Measurements from ENCODE around the gene FOXM1. TPM values are rescaled to one million over a fixed set of nuclear protein-coding genes. Genes with fewer than 3 reads are reported as not detected.

The FOXM1 gene
- total and polyA plus RNA-seq, 10 of the 15 experiments (the other 5 are each of a cell fraction or from before 2014, with no cell fraction given): 15.1 to 63.2 (median 34.2) TPM

DNA sequence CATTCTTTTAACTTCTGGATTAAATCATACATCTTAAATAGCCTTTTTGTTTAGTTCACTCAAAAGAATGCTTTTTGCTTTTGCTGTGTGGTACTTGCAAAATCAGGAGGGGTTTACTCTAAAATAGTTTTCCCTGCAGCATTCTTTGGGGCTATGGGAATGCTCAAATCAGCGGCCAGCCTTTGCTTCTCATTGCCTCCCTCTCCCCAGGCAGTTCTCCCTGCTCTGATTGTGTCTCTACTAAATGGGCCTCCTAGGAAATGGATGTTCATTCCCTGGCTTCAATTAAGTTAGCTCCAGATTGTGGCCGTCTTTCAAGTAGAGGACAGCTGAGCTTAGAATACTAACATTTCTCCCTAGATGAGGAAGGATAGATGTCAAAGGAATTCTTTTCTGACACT is 18.1 kb upstream of the FOXM1 start (continued):
- TF ChIP-seq, protein P1, sequence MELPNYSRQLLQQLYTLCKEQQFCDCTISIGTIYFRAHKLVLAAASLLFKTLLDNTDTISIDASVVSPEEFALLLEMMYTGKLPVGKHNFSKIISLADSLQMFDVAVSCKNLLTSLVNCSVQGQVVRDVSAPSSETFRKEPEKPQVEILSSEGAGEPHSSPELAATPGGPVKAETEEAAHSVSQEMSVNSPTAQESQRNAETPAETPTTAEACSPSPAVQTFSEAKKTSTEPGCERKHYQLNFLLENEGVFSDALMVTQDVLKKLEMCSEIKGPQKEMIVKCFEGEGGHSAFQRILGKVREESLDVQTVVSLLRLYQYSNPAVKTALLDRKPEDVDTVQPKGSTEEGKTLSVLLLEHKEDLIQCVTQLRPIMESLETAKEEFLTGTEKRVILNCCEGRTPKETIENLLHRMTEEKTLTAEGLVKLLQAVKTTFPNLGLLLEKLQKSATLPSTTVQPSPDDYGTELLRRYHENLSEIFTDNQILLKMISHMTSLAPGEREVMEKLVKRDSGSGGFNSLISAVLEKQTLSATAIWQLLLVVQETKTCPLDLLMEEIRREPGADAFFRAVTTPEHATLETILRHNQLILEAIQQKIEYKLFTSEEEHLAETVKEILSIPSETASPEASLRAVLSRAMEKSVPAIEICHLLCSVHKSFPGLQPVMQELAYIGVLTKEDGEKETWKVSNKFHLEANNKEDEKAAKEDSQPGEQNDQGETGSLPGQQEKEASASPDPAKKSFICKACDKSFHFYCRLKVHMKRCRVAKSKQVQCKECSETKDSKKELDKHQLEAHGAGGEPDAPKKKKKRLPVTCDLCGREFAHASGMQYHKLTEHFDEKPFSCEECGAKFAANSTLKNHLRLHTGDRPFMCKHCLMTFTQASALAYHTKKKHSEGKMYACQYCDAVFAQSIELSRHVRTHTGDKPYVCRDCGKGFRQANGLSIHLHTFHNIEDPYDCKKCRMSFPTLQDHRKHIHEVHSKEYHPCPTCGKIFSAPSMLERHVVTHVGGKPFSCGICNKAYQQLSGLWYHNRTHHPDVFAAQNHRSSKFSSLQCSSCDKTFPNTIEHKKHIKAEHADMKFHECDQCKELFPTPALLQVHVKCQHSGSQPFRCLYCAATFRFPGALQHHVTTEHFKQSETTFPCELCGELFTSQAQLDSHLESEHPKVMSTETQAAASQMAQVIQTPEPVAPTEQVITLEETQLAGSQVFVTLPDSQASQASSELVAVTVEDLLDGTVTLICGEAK (IDR thresholded peaks at IDR 0.05; ENCODE audit: borderline replicate concordance): no peak
- TF ChIP-seq SPI1 (IDR thresholded peaks at IDR 0.05; ENCODE audit: borderline replicate concordance, insufficient read depth, low read depth, low read length): no peak
- TF ChIP-seq PML (IDR thresholded peaks at IDR 0.05; ENCODE audit: low read length): no peak

GRCh38 chr12:2893007-2893406 is 16.0 kb upstream of the FOXM1 start:
- no peak overlapping the region for H3K4me3 ChIP-seq
- POLR2A ChIA-PET: interaction anchor here (1.2 kb wide), 1 partner anchor 13 kb away, joined by 3 read pairs; no protein-coding TSS in a partner anchor
- CTCF ChIA-PET: no interaction called here
- peaks cover 4% of the 10 kb centered on the region for H3K4me1 ChIP-seq (ENCODE audit: control insufficient read depth, insufficient read depth, low read length)
- H3K36me3 ChIP-seq (ENCODE audit: control insufficient read depth in 2 of 2, insufficient read depth in 2 of 2, low read length in 1 of 2): peaks cover 0 to 3% of the 10 kb centered on the region in 2 experiments; a peak in 2 of 4 replicates
- FAIRE-seq: no peak
- no peak for ATAC-seq
- H3K9ac ChIP-seq (ENCODE audit: control insufficient read depth, insufficient read depth, low read length): no peak overlapping the region
- intact Hi-C loops (cut with micrococcal nuclease; ENCODE audit: unreplicated experiment): loop anchor here (5.0 kb wide), 1 partner anchor 39 kb away; no protein-coding TSS in a partner anchor
- H3K9me3 ChIP-seq (replicated peaks; ENCODE audit: control insufficient read depth, insufficient read depth, low read length): no peaks in the 10 kb centered on the region
- 94% methylated on average over 4 of the region's 8 CpGs for WGBS (ENCODE audit: insufficient coverage, insufficient replicate concordance, low lambda C conversion rate, missing lambda C conversion rate)
- H4K20me1 ChIP-seq (ENCODE audit: control insufficient read depth, insufficient read depth): no peaks in the 10 kb centered on the region
- in situ Hi-C loops (cut with MboI): no loop called here
- RAD21 ChIA-PET (ENCODE audit: unreplicated experiment): no interaction called here
- no TSS peak for BruUV-seq (replicated peaks)
- no peak overlapping the region for H2AFZ ChIP-seq (ENCODE audit: control insufficient read depth, low read depth, low read length)
- H3K27ac ChIP-seq (ENCODE audit: control insufficient read depth, insufficient read depth): no peak overlapping the region
- SMC1A ChIA-PET (ENCODE audit: uncharacterized antibody, unreplicated experiment): no interaction called here
- no peaks in the 10 kb centered on the region for H3K27me3 ChIP-seq (replicated peaks in 1 of 2; ENCODE audit: control insufficient read depth in 2 of 2, insufficient read depth in 2 of 2, low read length in 1 of 2)
- H3K4me2 ChIP-seq (ENCODE audit: control insufficient read depth, insufficient read depth): no peak overlapping the region
- DNase-seq (ENCODE audit: low read depth, low spot score): no peak
- peaks cover 2% of the 10 kb centered on the region; the same call in 1 of the 2 replicates for H3K79me2 ChIP-seq (ENCODE audit: control insufficient read depth, insufficient read depth, low read length)
- TF ChIP-seq HSF1 (IDR thresholded peaks at IDR 0.05; ENCODE audit: low read depth, low read length) (no peak), GATAD2B (conservative IDR thresholded peaks at IDR 0.05; ENCODE audit: low read depth) (no peak), SMC3 (IDR thresholded peaks at IDR 0.05; ENCODE audit: borderline replicate concordance, low read length) (no peak), RELB (IDR thresholded peaks at IDR 0.05; ENCODE audit: low read depth) (no peak), SMAD5 (IDR thresholded peaks at IDR 0.05; ENCODE audit: low read depth) (no peak), SREBF1 (IDR thresholded peaks at IDR 0.05; ENCODE audit: low read length) (no peak), ZBED1 (IDR thresholded peaks at IDR 0.05; ENCODE audit: borderline replicate concordance) (no peak), JUNB (IDR thresholded peaks at IDR 0.05) (no peak), NRF1 (conservative IDR thresholded peaks at IDR 0.05; ENCODE audit: low read depth, low read length) (no peak), MYB (IDR thresholded peaks at IDR 0.05; ENCODE audit: borderline replicate concordance, low read depth, low read length) (no peak), CREM (IDR thresholded peaks at IDR 0.05; ENCODE audit: low read depth) (no peak), PML (IDR thresholded peaks at IDR 0.05; ENCODE audit: low read length) (no peak)
- TF ChIP-seq, protein P2, sequence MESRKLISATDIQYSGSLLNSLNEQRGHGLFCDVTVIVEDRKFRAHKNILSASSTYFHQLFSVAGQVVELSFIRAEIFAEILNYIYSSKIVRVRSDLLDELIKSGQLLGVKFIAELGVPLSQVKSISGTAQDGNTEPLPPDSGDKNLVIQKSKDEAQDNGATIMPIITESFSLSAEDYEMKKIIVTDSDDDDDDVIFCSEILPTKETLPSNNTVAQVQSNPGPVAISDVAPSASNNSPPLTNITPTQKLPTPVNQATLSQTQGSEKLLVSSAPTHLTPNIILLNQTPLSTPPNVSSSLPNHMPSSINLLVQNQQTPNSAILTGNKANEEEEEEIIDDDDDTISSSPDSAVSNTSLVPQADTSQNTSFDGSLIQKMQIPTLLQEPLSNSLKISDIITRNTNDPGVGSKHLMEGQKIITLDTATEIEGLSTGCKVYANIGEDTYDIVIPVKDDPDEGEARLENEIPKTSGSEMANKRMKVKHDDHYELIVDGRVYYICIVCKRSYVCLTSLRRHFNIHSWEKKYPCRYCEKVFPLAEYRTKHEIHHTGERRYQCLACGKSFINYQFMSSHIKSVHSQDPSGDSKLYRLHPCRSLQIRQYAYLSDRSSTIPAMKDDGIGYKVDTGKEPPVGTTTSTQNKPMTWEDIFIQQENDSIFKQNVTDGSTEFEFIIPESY (IDR thresholded peaks at IDR 0.05): no peak

Measured in GM12878 (cell line).